NCI-H1048 (cell line): ENCODE results near the gene GNB1.

ENCODE experiments used
- DNase-seq: peaks from one replicate; lab custom pipeline; 2025; lab: John Stamatoyannopoulos, UW

Gene GNB1

DNA sequence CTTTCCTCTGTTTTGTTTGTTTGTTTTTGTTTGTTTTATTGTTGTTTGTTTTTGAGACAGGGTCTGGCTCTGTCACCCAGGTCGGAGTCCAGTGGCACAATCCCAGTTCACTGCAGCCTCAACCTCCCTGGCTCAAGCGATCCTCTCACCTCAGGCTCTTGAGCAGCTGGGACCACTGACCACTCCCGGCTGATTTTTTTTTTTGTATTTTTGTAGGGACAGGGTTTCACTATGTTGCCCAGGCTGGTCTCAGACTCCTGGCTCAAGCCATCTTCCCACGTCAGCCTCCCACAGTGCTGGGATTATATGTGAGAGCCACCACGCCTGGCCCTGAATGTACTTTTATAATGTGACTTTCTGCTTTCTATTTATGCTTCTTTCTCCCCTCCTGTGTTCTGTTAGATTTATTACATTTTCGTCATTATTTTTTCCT is 19.2 kb upstream of the GNB1 start:
- DNase-seq = no peak

GRCh38 chr1:1908506-1908791 is 17.6 kb upstream of the GNB1 start:
- DNase-seq = no peak

DNA sequence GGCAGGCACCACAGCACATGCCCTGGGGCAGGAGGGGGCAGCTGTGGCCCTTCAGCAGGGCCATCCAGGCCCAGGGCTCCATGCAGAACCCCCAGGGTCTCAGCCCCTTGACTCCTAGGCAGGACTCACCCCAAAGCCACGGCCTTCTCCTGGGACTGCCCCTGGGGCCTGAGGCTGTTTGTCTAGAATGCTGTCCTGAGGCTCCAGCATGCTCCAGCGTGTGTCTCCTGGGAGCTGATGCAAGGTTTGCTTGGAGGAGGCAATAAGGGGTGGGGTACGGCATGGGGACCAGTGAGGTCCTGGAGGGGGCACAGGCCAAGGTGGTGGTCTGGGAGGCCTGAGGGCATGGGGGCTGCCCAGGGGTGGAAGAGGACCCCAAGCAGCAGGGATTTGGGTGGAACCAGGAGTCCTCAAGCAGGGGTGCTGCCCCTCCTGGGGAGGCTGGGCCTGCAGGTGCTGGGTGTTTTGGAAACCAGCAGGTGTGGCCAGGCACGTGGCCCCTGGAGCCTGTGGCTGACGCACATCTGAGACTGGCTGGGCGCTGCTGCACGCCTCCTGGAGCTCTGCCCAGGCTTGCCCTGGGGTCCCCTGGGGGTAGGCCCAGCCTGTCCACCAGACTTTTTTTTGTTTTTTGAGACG is 16.3 kb upstream of the GNB1 start:
- DNase-seq = no peak

GRCh38 chr1:1906185-1907097 is 15.6 kb upstream of the GNB1 start:
- DNase-seq = no peak

DNA sequence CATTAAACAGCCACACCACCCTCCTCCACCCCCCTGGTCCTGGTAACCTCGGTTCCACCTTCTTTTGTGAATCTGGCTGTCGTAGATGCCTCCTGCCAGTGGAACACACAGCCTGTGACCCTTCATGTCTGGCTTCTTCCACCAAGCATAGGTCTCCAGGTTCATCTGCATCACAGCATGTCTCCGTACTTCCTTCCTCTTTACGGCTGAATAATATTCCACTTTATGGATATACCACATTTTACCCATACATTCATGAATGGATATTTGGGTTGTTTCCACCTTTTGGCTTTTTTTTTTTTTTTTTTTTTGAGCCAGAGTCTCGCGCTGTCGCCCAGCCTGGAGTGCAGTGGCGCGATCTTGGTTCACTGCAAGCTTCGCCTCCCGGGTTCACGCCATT is 12.3 kb upstream of the GNB1 start:
- no peak for DNase-seq

- no peak for DNase-seq
These were observed 10.9 kb upstream of the GNB1 start for GRCh38 chr1:1901641-1902294.

DNA sequence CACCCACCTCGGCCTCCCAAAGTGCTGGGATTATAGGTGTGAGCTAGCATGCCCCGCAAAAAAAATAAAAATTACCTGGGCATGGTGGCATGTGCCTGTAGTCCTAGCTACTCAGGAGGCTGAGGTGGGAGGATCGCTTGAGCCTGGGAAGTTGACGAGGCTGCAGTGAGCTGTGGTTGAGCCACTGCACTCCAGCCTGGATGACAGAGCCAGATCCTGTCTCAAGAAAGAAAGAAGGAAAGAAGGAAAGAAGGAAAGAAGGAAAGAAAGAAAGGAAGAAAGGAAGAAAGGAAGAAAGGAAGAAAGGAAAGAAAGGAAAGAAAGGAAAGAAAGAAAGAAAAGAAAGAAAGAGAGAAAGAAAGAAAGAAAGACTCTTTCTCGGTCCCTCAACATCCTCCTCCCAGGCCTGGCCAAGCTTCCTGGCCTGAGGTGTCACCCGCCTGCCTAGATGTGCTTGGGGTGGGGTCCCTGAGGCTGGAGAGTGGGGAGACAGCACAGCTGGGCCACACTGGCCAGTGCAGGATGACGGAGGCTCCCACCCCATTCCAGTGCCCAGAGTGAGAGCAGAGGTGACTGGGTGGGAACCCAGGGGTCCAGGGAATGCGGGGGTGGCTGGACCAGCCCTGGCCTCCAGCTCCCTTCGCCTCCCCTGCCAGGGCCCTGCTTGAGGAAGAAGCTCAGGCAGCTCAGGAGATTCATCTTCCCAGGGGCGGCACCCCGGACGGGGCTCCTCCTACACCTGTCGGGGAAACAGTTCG is 10.2 kb upstream of the GNB1 start:
- no peak for DNase-seq

- DNase-seq = no peak
These were observed 9.1 kb upstream of the GNB1 start for GRCh38 chr1:1899967-1900327.

DNA sequence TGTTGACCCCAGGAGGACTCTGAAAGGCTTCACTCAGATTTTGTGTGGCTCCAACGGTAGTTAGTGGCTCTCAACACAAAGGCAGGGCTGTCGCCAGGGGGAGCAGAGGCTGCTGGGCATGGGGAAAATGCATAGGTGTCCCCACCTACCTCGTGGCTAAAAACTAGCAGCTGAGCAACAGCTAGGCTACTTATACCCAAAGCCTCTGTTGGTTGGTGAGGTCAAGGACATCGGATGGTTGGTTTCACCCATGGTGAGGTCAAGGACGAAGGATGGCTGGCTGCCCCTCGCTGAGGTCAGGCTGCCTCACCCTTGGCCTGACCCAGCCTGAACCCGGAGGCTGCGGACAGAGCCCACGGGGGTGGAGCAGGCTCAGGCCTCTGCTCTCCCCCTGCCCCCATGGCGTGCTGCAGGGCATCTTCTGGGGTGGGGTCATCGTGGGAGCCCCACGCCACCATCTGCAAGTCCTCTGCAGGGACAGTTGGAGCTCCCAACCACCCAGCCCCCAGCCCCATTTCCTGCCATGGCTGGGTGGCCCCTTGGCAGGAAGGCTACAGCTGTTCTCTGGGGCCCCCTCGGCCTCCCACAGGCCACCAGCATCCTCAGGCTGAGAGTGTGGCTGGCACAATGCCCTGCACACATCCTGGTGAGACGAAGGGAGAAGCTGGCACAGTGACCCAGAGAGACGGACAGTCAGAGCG is 8.5 kb upstream of the GNB1 start:
- no peak for DNase-seq

- no peak for DNase-seq
These were observed 7.5 kb upstream of the GNB1 start for GRCh38 chr1:1898246-1898933.

DNA sequence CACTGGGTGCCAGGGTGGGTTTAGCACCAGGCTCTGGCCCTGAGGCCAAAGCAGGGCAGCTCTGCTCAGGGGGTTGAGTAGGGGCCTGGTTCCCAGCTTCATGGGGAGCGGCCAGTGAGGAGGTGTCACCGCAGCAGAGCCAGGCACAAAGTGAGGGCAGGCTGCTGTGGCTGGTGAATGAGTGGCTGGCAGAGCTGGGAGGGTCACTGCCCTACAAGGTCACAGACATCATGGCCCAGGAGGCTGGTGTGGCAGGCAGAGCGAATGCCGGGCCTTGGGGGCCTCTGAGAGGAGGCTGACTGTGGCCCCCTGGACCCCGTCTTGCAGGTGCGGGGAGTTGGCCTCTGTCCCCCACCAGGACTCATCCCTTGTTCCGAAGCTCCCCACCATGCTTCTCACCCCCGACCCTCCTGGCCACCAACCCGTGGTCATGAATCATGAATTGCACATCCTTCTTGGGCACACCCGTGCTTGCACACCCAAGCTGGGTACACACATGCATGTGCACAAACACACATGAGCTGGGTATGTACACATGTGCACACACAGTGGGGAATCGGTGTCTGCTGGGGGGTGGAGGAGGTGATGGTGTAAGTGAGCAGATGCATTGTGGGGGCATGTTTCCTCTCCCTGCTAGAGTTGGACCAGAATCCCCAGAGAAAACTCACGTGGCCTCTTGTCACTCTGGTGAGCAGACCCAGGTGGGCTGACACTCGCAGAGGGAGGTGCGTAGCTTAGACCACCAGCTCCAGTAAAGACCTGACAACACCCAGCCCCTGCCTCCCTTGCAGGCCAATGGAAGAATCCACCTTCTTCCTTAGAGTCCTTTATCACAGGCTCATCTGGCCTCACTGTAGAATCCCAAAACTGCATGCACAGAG is 4.8 kb upstream of the GNB1 start:
- DNase-seq = no peak

DNA sequence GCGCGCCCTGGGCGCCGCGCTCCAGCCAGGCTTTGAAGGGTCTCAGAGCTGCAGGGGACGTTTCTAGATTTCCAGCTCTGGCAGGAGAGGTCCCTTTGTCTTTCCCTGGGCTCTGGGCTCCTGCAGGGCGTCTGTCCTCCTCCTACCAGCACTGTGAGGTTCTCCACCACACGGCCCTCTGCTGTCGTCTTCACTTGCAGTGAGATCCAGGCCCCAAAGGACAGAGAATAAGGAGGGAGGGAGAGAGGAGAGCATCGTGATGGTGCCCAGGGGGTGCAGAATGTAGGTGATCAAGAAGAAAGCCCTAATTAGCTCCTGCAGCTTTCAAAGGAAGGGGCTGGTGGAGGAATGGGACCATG is 4.2 kb upstream of the GNB1 start:
- DNase-seq = no peak

DNA sequence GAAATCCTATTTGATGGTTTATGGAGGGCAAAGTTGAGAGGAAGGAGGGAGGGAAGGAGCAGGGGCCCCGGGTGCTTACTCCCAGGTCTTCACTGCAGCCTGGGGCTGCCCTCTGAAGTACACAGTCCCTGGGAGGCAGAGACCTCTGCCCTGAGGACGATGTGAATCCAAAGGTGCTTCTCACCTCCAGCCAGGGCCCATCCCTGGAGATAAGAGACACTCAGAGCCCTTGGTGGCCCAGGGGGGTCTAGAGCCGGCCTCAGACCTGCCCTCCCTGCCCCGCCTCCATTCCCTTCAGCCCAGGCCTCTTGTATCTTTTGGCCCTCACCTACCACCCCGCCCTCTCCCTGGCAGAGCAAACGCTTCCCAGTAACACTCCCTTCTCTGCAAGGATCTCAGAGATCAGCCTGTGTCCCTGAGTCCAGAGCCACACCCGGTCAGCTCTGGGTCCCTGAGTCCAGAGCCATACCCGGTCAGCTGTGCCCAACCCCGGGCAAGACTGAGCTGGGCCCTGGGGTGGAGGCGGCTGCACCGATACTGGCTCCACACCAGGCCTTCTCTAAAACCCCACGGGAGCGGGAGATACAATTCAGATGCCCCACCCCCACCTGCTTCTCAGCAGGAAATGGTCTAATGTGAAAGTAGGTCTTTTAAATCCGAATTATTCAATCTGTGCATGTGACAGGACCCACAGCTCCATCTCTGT is 3.6 kb upstream of the GNB1 start:
- DNase-seq = no peak

DNA sequence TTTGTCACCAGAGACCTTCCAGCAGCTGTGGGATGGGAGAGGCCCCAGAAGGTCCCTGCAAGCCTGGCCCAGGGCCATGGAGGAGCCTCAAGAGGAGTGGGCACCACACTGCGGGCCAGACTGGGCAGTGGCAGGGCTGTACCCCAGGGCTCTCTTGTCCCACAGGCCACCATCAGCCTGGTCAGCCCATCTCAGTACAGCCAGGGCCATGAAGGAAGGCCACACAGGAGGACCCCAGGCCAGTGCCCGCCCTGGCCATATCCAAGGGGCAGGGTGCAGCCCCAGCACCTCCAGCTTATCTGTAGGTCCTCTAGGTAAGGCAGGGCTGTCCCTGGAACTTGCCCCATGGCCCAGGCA is 3.1 kb upstream of the GNB1 start:
- DNase-seq = no peak

- no peak for DNase-seq
These were observed 2.6 kb upstream of the GNB1 start for GRCh38 chr1:1893291-1893985.

DNA sequence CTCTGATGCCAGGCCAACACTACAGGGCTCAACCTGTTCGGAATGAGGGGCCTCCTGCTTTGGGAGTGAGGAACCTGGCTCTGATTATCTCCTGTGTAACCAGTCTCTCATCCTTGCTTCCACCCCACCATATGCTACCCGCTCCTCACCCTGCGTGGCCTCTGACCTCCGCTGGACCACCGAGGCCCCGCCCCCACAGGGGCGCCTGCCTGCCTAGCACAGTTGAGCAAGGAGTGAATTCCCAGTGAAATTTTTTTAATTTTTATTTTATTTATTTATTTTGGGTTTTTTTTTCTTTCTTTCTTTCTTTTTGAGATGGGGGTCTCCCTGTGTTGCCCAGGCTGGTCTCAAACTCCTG is 1.9 kb upstream of the GNB1 start:
- DNase-seq = no peak

DNA sequence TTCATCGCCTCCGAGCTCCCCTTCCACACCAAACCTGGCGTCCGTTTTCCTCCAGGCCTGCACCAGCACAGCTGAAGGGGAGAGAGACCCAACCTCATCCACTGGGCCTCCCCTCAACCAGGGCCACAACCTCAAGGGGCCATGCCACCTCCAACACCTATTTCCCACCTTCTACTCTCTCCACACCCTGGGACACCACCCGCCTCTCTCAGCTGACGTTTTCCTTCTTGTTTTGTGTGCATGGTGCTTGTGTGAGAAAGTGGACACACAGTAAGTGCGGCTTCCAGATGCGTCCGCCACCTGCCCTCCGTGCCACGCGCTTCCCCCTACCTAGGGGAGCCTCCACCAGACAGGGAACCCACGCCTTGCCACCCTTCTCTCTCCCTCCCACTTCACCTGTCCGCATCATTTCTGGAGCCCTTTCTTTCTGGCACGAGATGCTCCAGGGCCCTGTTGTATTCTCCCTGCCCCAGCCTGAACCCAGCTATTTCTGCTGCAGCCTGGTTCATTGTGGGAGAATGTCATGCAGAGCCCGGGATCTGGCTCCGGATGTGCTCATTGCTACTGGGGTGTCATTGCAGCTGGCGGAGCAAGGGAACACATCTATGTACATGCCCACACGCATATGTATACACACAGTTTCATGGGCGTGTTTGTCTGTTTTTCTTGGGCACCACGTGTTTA is 1.3 kb upstream of the GNB1 start:
- DNase-seq = no peak

DNA sequence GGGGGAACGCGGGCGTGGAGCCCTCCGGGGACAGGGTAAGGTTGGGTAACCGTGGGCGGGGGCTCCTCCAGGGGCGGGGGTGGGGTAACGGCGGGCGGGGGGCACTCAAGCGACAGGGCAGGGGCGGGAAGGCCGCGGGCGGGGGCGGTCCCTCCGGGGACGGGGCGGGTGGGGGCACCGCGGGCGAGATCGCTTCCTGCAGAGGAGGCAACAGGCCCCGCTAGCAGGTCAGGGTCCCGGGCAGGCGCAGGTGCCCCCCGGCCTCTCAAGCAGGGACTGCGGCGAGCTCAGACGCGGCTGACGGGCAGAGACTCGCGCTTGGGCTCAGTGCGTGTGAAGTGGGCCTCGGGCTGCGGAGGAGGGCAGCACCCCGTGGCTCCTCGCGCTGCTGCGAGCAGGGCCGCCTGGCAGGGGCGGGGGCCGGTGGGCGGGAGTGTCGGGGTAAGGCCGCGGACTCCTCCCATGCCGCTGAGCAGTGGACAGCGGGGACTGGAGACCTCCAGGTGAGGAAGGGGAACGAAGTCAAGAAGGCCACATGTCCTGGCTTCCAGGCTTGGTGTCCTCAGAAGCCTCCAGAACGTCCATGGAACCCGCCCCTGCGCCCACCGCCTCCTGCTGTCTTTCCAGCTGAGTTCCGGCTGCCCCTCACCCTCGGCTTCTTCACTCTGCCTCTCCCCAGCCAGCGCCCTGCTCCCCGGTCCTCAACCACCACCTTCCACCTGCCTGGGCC is 627 bp upstream of the GNB1 start:
- no peak for DNase-seq
